Measurements from ENCODE around the gene ITGA3. TPM values are rescaled to one million over a fixed set of nuclear protein-coding genes. Genes with fewer than 3 reads are reported as not detected.

Gene ITGA3
- total RNA-seq, 5 donors from 2014 or later (not counting 1 experiment from before 2014, with no cell fraction given) = 8.5 to 20.0 (median 14.8) TPM

GRCh38 chr17:50136096-50136687, 80.3 kb downstream of the ITGA3 start:
- no peaks in the 10 kb centered on the region for H3K9me3 Mint-ChIP-seq
- Histone ChIP-seq H3K9me3 (no peaks in the 10 kb centered on the region), H3K27ac (ENCODE audit: low read length) (no peak overlapping the region), H3K4me1 (ENCODE audit: control insufficient read depth in 1 of 2, extremely low read depth in 1 of 2, insufficient read depth in 2 of 2, low read length in 2 of 2) (peaks cover 11 to 21% of the 10 kb centered on the region in 2 experiments), H3K36me3 (ENCODE audit: control insufficient read depth in 2 of 2, extremely low read depth in 1 of 2, insufficient read depth in 1 of 2, low read length in 1 of 2) (peaks cover 19 to 63% of the 10 kb centered on the region in 2 donors), H3K4me3 (ENCODE audit: control insufficient read depth in 1 of 2, extremely low read depth in 1 of 2, low read length in 1 of 2) (no peak overlapping the region), H3K27me3 (replicated peaks in 1 of 2; ENCODE audit: control insufficient read depth in 2 of 2, extremely low read depth in 1 of 2, insufficient read depth in 2 of 2, low read length in 1 of 2) (peaks cover 0 to 6% of the 10 kb centered on the region in 2 experiments)
- H3K36me3 Mint-ChIP-seq = peaks cover 42% of the 10 kb centered on the region
- H3K4me3 Mint-ChIP-seq = no peak overlapping the region
- ChIA-PET CTCF (interaction anchor here (1.3 to 1.4 kb wide), 2 partner anchors 25 to 26 kb away, joined by 3 read pairs; no protein-coding TSS in a partner anchor), POLR2A (interaction anchor here in 1 of 2 donors (0.6 kb wide), 1 partner anchor 39 kb away, joined by 6 read pairs; no protein-coding TSS in a partner anchor)
- WGBS (ENCODE audit: insufficient coverage) = 83% methylated on average over 2 of the region's 11 CpGs
- ATAC-seq (replicated peaks in 1 of 4) (no peak), DNase-seq (no peak)
- H3K27ac Mint-ChIP-seq = peak overlapping the region in 1 of 2 donors; percentile 58
- peaks cover under 1 to 2% of the 10 kb centered on the region in 2 donors for H3K27me3 Mint-ChIP-seq
- H3K4me1 Mint-ChIP-seq = peaks cover 34 to 45% (median 42%) of the 10 kb centered on the region in 3 donors

GRCh38 chr17:50137042-50137441, 81.1 kb downstream of the ITGA3 start:
- ChIA-PET CTCF (interaction anchor here (1.3 to 1.4 kb wide), 2 partner anchors 24 to 25 kb away, joined by 3 read pairs; no protein-coding TSS in a partner anchor), POLR2A (no interaction called here)
- WGBS (ENCODE audit: insufficient coverage) = 97% methylated on average over 4 of the region's 4 CpGs
- H3K27ac ChIP-seq (ENCODE audit: low read length) = no peak overlapping the region
- Mint-ChIP-seq H3K36me3 (peaks cover 48% of the 10 kb centered on the region), H3K27ac (peak overlapping the region; percentile 4 to 58), H3K4me3 (no peak overlapping the region), H3K27me3 (no peaks in the 10 kb centered on the region), H3K4me1 (peaks cover 38 to 46% (median 42%) of the 10 kb centered on the region in 3 donors), H3K9me3 (no peaks in the 10 kb centered on the region)
- ATAC-seq (replicated peaks in 1 of 4) = no peak
- H3K27me3 ChIP-seq (replicated peaks in 1 of 2; ENCODE audit: control insufficient read depth in 2 of 2, extremely low read depth in 1 of 2, insufficient read depth in 2 of 2, low read length in 1 of 2) = no peaks in the 10 kb centered on the region
- no peaks in the 10 kb centered on the region for H3K9me3 ChIP-seq
- H3K36me3 ChIP-seq (ENCODE audit: control insufficient read depth in 2 of 2, extremely low read depth in 1 of 2, insufficient read depth in 1 of 2, low read length in 1 of 2) = peaks cover 19 to 70% of the 10 kb centered on the region in 2 donors
- no peak for DNase-seq
- peaks cover 11 to 30% of the 10 kb centered on the region in 2 experiments for H3K4me1 ChIP-seq (ENCODE audit: control insufficient read depth in 1 of 2, extremely low read depth in 1 of 2, insufficient read depth in 2 of 2, low read length in 2 of 2)
- H3K4me3 ChIP-seq (ENCODE audit: control insufficient read depth in 1 of 2, extremely low read depth in 1 of 2, low read length in 1 of 2) = no peak overlapping the region

DNA sequence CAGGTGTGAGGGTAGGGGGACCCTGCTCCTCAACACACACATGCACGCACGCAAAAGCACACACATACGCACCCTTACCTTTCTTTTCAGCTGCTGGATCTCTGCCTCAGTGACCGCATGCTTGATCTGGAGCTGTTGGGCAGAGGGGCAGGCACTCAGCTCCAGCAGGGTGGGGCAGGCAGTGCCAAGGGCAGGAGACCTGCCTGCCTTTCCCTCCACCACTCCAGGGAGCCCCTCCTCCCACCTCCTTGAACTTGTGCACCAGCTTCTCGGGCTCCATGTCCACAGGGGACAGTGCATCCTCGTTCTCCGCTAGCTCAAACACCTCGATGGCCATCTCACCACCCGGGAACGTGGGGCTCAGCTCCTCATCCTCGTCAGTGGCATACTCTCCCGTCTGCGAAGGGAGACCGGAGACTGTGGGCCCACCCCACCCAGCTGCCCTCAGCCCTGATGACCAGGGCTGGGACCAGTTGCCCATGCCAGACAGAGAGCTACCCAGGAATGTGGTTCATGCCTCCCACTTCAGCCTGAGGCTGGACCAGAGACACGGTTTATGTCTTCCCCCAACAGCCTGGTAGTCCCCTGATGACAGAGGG, 83.4 kb downstream of the ITGA3 start:
- 90% methylated on average over 12 of the region's 15 CpGs for WGBS (ENCODE audit: insufficient coverage)
- peak overlapping the region in 1 of 3 donors; percentile 73 for H3K4me3 Mint-ChIP-seq
- H3K36me3 ChIP-seq (ENCODE audit: control insufficient read depth in 2 of 2, extremely low read depth in 1 of 2, insufficient read depth in 1 of 2, low read length in 1 of 2) = peaks cover 19 to 88% of the 10 kb centered on the region in 2 donors

More for the DNA sequence above, 83.4 kb downstream of the ITGA3 start:
- Mint-ChIP-seq H3K9me3 (no peaks in the 10 kb centered on the region), H3K36me3 (peaks cover 61% of the 10 kb centered on the region), H3K27ac (no peak overlapping the region), H3K27me3 (no peaks in the 10 kb centered on the region), H3K4me1 (peaks cover 54 to 61% (median 59%) of the 10 kb centered on the region in 3 donors)
- ATAC-seq (replicated peaks in 1 of 4) = no peak
- Histone ChIP-seq H3K27ac (ENCODE audit: low read length) (no peak overlapping the region), H3K9me3 (no peaks in the 10 kb centered on the region), H3K4me3 (ENCODE audit: control insufficient read depth in 1 of 2, extremely low read depth in 1 of 2, low read length in 1 of 2) (no peak overlapping the region), H3K4me1 (ENCODE audit: control insufficient read depth in 1 of 2, extremely low read depth in 1 of 2, insufficient read depth in 2 of 2, low read length in 2 of 2) (peaks cover 11 to 52% of the 10 kb centered on the region in 2 experiments), H3K27me3 (replicated peaks in 1 of 2; ENCODE audit: control insufficient read depth in 2 of 2, extremely low read depth in 1 of 2, insufficient read depth in 2 of 2, low read length in 1 of 2) (no peaks in the 10 kb centered on the region)
- no peak for DNase-seq
- ChIA-PET CTCF (interaction anchor here (0.6 to 2.0 kb wide), 10 partner anchors 9 to 45 kb away, joined by 3 to 11 read pairs (median 6); no protein-coding TSS in a partner anchor), POLR2A (interaction anchor here in 1 of 2 donors (0.5 kb wide), 1 partner anchor 75 kb away, joined by 5 read pairs; no protein-coding TSS in a partner anchor)

Other genes with a start within 250 kb of the ITGA3 start
- not detected for gene TAC4, start 208.0 kb upstream of the ITGA3 start, total RNA-seq
- 1 to 10 TPM in 1 of 5 donors, under 1 TPM in 4; 0.30 to 1.2 (median 0.79) TPM for gene DLX4, start 86.9 kb upstream of the ITGA3 start, total RNA-seq
- gene DLX3, start 60.9 kb upstream of the ITGA3 start, total RNA-seq = not detected
- 10 to 100 TPM; 18.8 to 37.2 (median 30.0) TPM for gene PDK2, start 39.2 kb downstream of the ITGA3 start, total RNA-seq
- under 1 TPM; 0.23 to 0.70 (median 0.35) TPM for gene SAMD14, start 74.0 kb downstream of the ITGA3 start, total RNA-seq
- 10 to 100 TPM; 69.5 to 95.9 (median 91.3) TPM for gene PPP1R9B, start 94.6 kb downstream of the ITGA3 start, total RNA-seq
- gene SGCA, start 109.9 kb downstream of the ITGA3 start, total RNA-seq = under 1 TPM in 1 of 5 donors, not detected in 4; 0.33 TPM
- gene COL1A1, start 145.5 kb downstream of the ITGA3 start, total RNA-seq = 10 to 100 TPM in 2 of 5 donors, 1 to 10 TPM in 3; 4.1 to 21.0 (median 6.6) TPM
- gene TMEM92, start 218.4 kb downstream of the ITGA3 start, total RNA-seq = not detected

Measured in T-cell (primary cell).